ENCODE measurements around the gene SULF2.

DNA sequence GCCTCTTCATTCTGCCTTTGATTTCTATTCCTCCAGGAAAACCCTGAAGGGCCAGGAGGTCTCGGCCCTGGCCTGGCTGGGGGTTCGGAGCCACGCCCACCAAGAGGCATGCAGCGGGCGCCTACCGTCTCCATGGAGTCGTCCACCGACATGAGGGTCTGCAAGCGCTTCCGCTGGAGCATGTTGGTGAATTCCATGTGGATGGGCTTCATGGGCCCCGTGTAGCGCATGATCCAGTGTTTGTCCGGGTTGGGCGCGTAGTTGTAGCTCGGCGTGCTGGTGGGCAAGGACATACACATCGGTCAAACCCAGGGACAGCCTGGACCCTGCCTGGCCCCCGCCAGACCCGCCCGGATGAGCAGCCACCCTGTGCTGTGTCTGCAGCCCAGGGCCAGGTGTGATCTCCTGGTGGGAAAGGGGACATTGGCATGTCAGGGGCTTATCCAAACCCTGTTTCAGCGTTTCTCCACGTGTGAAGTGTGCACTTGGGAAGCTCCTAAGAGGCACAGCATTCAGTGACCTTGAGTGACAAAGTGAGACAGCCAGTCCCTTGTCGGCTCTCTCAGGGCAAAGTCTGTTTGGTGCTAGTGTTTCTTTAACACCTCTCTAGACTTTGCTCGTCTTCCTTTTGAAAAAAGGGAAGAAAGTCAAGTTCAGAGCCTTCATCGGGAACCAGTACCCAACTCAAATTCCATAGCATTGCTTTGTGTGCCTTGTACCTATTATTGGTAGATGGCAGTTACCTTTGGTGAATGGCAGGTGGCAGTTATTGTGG, 100.8 kb downstream of the SULF2 start:
- TF ChIP-seq CTCF (IDR thresholded peaks at IDR 0.05) (no peak), POLR2AphosphoS5 (IDR thresholded peaks at IDR 0.05) (no peak), POLR2A (IDR thresholded peaks at IDR 0.05) (no peak)
